SU-DHL-6 (cell line): Measurements from ENCODE around the gene ARF3.

Experiments used
- EZH2phosphoT487 ChIP-seq: fragments of 200-600 bp; sonication (generic), shearing (Covaris generic); conservative IDR thresholded peaks from 2 replicates; pipeline ENCODE4 v1.6.1; 2018; ENCODE audit warnings: mild to moderate bottlenecking, antibody characterized with exemption, low read length, moderate library complexity, mixed read lengths
- TF ChIP-seq, protein P1 (sequence below): fragments of 200-600 bp; sonication (generic); IDR thresholded peaks from one replicate; pipeline ENCODE4 v1.5.1; 2017; ENCODE audit warnings: antibody characterized with exemption, mild to moderate bottlenecking, low read length, moderate library complexity; ENCODE audit not compliant: insufficient read depth, poor library complexity, severe bottlenecking

DNA sequence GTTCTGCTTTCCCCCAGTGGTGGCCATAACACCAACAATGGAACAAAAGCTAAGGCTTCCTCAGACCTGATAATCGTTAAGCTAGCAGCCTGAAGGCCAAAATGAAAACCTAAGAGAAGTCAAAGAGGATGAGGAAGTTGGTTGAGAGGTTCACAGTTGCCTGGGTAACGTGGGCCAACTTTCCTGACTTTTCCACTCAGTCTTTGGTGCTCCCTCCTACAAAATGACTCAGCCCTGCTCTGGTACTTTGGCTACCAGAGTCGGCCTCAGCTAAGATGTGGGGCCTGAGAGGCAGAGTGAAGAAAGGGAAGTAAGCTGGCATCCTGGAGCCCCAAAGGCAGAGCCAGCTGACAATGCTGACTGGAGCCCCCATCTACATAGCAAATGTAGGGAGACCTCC, 17.1 kb downstream of the ARF3 start:
- TF ChIP-seq, protein P1, sequence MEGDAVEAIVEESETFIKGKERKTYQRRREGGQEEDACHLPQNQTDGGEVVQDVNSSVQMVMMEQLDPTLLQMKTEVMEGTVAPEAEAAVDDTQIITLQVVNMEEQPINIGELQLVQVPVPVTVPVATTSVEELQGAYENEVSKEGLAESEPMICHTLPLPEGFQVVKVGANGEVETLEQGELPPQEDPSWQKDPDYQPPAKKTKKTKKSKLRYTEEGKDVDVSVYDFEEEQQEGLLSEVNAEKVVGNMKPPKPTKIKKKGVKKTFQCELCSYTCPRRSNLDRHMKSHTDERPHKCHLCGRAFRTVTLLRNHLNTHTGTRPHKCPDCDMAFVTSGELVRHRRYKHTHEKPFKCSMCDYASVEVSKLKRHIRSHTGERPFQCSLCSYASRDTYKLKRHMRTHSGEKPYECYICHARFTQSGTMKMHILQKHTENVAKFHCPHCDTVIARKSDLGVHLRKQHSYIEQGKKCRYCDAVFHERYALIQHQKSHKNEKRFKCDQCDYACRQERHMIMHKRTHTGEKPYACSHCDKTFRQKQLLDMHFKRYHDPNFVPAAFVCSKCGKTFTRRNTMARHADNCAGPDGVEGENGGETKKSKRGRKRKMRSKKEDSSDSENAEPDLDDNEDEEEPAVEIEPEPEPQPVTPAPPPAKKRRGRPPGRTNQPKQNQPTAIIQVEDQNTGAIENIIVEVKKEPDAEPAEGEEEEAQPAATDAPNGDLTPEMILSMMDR, result no peak
- TF ChIP-seq EZH2phosphoT487, result no peak
